NCI-H2107 treated with DMSO at 0.1 percent for 48 hours (cell line): ENCODE results near the gene TYK2.
A peak's percentile ranks its signal among the peaks of the same experiment; 100 is the strongest.
"Not testable (repeated sequence)": the region's sequence is repeated elsewhere in the genome, so short reads cannot be mapped to it uniquely, and the experiment has no call there.

ENCODE experiments used
- DNase-seq: peaks from one replicate; lab custom pipeline; 2025; ENCODE audit not compliant: unreplicated experiment; lab: John Stamatoyannopoulos, UW

Gene TYK2

GRCh38 chr19:10380313-10381102 is at the start of gene TYK2:
Gene TYK2, minus strand, starts transcription at chr19:10380572. Its CDS starts 2,166 bp downstream, at chr19:10378406.
- peak; percentile 96 for DNase-seq

DNA sequence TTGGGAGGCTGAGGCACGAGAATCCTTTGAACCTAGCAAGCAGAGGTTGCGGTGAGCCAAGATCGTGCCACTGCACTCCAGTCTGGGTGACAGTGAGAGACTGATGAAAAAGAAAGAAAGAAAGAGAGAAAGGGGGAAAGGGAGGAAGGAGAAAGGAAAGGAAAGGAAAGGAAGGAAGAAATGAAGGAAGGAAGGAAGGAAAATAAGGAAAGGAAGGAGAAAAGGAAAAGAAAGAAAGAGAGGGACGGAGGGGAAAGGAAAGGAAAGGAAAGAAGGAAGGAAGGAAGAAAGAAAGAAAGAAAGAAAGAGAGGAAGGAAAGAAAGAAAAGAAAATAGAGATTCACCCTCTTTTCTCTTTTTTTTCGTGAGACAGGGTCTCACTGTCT is 48.6 kb upstream of the TYK2 start:
- DNase-seq = no peak

- no peak for DNase-seq
These were observed 46.8 kb upstream of the TYK2 start for GRCh38 chr19:10427169-10427568.

- DNase-seq = no peak
These were observed 43.8 kb upstream of the TYK2 start for GRCh38 chr19:10424011-10424637.

GRCh38 chr19:10422846-10423245 is 42.5 kb upstream of the TYK2 start:
- DNase-seq = no peak

GRCh38 chr19:10422046-10422461 is 41.7 kb upstream of the TYK2 start:
- no peak for DNase-seq

- DNase-seq = no peak
These were observed 41.1 kb upstream of the TYK2 start for GRCh38 chr19:10421240-10422045.

DNA sequence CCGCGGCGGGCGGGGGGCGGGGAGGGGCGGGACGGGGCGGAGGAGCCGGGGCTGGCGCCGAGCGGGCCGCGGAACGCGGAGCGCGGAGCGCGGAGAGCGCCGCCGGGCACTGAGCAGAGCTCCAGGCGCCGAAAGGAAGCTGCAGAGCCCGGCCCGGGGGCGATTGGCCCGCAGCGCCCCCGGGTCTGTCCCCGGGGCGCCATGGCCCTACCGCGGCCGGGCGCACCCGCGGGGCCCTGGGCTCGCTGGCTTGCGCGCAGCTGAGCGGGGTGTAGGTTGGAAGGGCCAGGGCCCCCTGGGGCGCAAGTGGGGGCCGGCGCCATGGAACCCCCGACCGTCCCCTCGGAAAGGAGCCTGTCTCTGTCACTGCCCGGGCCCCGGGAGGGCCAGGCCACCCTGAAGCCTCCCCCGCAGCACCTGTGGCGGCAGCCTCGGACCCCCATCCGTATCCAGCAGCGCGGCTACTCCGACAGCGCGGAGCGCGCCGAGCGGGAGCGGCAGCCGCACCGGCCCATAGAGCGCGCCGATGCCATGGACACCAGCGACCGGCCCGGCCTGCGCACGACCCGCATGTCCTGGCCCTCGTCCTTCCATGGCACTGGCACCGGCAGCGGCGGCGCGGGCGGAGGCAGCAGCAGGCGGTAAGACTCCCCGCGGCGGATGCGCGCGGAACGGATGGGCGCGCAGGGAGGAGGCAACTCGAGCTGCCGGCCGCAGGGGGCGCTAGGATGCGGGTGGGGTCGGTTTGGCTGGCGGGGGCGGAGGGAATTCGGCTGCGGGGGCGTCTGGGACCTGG is 40.3 kb upstream of the TYK2 start, which contains the start of gene PDE4A:
TSS of gene PDE4A (plus strand) at position 95 of the 796 bp plus-strand sequence. CDS start at position 322, 227 bp downstream.
- DNase-seq = no peak

DNA sequence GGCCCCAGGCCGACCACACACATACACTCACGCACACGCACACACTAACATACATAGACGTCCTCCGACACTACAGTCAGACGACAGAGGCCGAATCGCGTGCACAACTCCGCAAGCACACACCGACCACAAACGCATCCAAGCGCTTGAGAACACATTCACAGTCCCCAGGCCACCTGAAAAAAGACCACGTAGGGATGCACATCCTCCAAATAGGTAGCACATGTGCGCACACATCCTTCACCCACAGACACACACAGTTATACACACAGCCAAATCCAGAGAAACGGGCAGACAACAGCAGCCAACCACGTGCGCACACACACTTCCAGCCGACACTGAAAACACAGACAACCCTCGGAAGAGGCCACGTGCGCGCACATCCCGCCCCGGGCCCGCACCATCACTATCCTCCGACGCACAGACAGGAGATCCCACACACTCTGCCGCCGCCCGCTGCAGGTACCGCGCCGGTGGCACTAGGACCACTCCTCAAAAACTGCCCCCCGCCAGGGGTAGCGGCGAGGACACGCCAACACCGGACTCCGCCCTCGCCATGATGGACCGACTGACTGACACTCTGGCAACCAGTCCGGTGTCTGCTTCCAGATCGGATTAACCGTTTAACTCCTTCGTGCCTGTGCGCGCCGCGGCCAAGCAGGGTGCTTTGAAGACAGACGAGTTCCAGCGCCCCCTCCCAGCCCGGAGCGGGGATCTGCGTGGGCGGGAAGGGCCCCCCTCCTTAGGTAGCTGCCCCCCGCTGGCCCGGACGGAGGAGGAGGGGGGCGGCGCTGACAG is 39.5 kb upstream of the TYK2 start:
- no peak for DNase-seq

DNA sequence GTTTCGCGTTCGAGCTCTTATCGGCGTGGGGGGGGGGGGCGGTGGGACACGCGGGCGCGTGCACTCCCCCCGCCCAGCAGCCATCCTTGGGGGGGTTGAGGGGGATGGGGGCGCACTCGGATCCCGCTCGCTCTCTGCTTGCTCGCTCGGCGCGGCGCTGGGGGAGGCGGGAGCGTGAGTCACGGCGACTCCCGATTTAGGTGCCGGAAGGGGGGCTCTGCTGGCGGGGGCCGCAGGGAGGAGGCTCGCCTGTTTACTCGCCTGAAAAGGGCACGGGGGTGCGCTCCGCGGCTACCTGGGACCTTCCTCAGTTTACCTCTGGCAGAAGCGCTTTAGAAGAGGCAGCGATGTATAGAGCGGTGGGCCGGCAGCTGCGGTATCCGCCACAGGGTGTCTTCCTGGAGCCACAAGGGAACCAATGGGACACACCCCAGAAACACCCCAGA is 38.9 kb upstream of the TYK2 start:
- no peak for DNase-seq

DNA sequence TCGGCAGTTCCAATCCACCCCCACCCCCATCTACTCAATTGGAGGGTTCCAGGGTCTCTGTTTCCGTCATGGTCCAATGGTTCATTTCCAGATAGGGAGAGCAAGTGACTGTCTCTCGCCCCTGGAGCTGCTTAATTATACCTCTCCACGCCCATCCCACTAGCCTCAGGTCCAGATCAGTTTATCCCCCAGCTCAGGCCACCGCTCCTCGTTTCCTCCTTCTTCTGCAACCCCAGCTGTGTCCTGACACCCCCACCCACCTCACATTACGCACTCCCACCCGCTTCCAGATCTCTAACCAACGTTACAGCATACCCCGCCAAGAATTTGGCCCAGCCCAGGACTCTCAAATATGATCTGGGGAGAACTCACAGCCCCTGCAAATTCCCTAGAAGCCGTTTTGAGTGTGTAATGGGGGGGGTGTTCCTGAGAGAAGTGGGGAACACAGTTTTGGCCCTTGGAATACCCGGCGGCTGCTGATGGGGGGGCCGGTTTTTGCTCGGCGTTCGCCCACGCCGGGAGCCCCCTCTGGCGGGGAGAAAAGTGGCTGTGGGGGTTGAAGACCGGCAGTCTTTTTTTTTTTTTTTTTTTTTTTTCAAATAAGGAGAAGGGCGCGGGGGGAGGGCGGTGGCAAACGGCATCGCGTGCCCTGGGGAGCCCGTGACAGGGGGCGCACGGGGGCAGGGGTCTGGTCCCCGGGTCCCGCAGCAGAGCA is 38.3 kb upstream of the TYK2 start:
- DNase-seq = no peak

DNA sequence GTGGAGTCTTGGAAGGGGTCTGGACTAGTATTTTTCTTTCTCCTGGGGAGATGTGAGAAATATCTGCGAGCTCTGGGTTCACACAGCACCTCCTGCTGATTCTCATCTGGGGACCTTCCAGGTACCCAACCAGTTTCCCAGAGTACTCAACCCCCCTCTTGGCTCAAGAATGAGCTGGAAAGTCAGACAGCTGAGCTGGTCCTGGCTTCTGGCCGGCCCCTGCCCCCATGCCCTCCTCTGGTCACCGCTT is 37.8 kb upstream of the TYK2 start:
- no peak for DNase-seq

DNA sequence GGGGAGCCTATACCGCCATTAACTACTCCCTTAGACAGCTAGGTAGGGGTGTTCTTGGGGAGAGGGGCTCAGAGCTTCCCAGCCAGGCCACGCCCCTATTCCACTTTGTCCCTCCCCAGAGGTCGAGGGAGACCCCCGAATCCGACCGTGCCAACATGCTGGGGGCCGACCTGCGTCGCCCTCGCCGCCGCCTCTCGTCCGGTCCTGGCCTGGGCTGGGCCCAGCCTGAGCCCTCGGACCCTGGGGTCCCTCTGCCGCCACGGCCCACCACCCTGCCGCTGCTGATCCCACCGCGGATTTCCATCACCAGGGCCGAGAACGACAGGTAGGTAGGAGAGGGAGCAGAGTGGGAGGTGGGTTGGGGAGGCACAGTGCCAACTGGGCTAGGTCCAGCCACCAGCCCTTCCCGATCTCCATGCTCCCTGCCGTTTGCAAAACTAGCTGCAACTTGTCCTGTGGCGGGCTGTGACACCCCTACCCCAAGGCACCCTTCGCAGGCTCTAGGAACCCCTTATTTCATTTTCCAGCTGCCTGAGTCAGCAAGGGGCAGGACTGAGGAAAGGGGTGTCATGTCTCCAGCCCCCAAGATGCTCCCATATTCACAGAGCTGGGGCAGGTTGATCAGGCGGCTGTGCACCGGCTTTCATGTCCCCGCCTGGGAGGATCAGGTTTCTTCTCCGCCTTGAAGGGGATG is 37.3 kb upstream of the TYK2 start:
- no peak for DNase-seq

- DNase-seq = no peak
These were observed 36.2 kb upstream of the TYK2 start for GRCh38 chr19:10416380-10417257.

GRCh38 chr19:10416083-10416379 is 35.7 kb upstream of the TYK2 start:
- no peak for DNase-seq

GRCh38 chr19:10412257-10412977 is 32.0 kb upstream of the TYK2 start:
- no peak for DNase-seq

GRCh38 chr19:10411224-10411623 is 30.9 kb upstream of the TYK2 start:
- DNase-seq = not testable (repeated sequence)
